GM13976 (cell line): Measurements from ENCODE around the gene PLBD1.

Source experiments
- DNase-seq: peaks from one replicate; pipeline ENCODE4 v3.0.0; 2012; ENCODE audit warnings: low spot score
- CTCF ChIP-seq: IDR thresholded peaks from 2 replicates; pipeline ENCODE4 v1.5.1; 2012; ENCODE audit warnings: borderline replicate concordance, mild to moderate bottlenecking; ENCODE audit not compliant: insufficient read depth; ENCODE audit errors: extremely low read depth, missing control alignments, control extremely low read depth
- in situ Hi-C: fragments of 300-500 bp; cut with MboI; formaldehyde crosslinking; loops from one replicate; pipeline ENCODE4 v1.12.0; 2022; ENCODE audit warnings: low sequenced_read_pairs, mixed read lengths, inconsistent platforms; ENCODE audit not compliant: unreplicated experiment

The PLBD1 gene

GRCh38 chr12:14611640-14612203 is 44.0 kb upstream of the PLBD1 start:
- TF ChIP-seq CTCF, result no peak
- in situ Hi-C loops, result loop anchor here (10.0 kb wide), 1 partner anchor 247 kb away; the partner anchor contains the start of gene ATF7IP
- DNase-seq, result no peak

GRCh38 chr12:14607568-14607967 is 39.9 kb upstream of the PLBD1 start:
- TF ChIP-seq CTCF, result no peak
- DNase-seq, result no peak
- in situ Hi-C loops, result no loop called here

GRCh38 chr12:14605401-14605989 is 37.8 kb upstream of the PLBD1 start:
- TF ChIP-seq CTCF, result no peak
- in situ Hi-C loops, result no loop called here
- DNase-seq, result no peak

- TF ChIP-seq CTCF, result no peak
- in situ Hi-C loops, result no loop called here
- no peak for DNase-seq
Measured at GRCh38 chr12:14601692-14602478, 34.2 kb upstream of the PLBD1 start.

GRCh38 chr12:14597480-14597879 is 29.8 kb upstream of the PLBD1 start:
- no peak for DNase-seq
- in situ Hi-C loops, result no loop called here
- TF ChIP-seq CTCF, result no peak

- DNase-seq, result no peak
- in situ Hi-C loops, result no loop called here
- no peak for TF ChIP-seq CTCF
Measured at GRCh38 chr12:14591719-14592118, 24.0 kb upstream of the PLBD1 start.
